GM18868 (cell line): ENCODE measurements around the gene C1GALT1C1L.
"Not testable (repeated sequence)": the region's sequence is repeated elsewhere in the genome, so short reads cannot be mapped to it uniquely, and the experiment has no call there.

Source experiments
- ATAC-seq: cut with Tn5 transposase; IDR thresholded peaks from one replicate; pipeline ENCODE4 v1.9.1; 2021; ENCODE audit warnings: mild to moderate bottlenecking, moderate library complexity; ENCODE audit not compliant: unreplicated experiment

C1GALT1C1L gene

GRCh38 chr2:43657241-43657640 lies 19.0 kb downstream of the C1GALT1C1L start:
- ATAC-seq, result no peak

GRCh38 chr2:43653506-43653905 lies 22.7 kb downstream of the C1GALT1C1L start:
- ATAC-seq, result no peak

- no peak for ATAC-seq
Measured at GRCh38 chr2:43648994-43649701, 27.1 kb downstream of the C1GALT1C1L start.

DNA sequence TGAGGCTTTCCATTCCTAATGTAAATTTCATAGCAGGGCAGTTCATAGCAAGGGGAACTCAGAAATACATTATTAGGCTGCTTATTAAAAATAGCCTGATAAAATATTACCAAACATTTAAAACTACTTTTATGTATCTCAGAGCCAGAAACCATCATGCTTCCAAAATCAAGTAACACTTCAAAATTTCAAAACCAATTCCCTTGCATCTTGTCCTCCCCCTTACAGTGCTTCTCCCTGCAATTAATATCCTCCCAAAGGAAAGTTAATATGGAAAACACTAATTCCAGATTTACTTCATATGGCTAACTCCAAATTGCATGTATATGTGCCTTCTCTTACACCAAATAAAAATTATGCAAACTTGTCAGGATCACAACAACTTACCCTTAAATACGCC lies 32.5 kb downstream of the C1GALT1C1L start:
- ATAC-seq, result no peak

- no peak for ATAC-seq
Measured at GRCh38 chr2:43642363-43642762, 33.9 kb downstream of the C1GALT1C1L start.

GRCh38 chr2:43637030-43637803 lies 39.0 kb downstream of the C1GALT1C1L start, which contains the start of gene PLEKHH2:
PLEKHH2 (plus strand) TSS chr2:43637260; CDS start chr2:43644674, 7,414 bp downstream.
- peak; percentile 100 for ATAC-seq

DNA sequence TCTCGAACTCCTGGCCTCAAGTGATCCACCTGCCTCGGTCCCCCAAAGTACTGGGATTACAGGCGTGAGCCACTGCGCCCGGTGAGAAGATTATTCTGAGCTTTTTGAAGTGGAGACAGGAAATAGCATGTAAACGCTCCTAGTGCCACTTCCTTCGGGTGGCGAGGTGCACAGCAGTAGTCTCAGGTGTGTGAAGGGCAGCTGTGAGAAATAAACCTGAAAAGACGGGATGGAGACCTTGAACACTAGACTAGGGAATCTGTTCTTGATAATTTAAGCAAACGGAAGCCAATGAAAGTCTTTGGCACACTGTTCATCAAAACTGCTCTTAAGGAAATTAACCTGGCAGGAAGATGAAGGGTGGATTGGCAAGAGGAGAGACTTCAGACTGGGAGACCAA lies 39.6 kb downstream of the C1GALT1C1L start:
- ATAC-seq, result no peak

GRCh38 chr2:43636153-43636552 lies 40.1 kb downstream of the C1GALT1C1L start:
- ATAC-seq, result not testable (repeated sequence)

- no peak for ATAC-seq
Measured at GRCh38 chr2:43634604-43635306, 41.5 kb downstream of the C1GALT1C1L start.

DNA sequence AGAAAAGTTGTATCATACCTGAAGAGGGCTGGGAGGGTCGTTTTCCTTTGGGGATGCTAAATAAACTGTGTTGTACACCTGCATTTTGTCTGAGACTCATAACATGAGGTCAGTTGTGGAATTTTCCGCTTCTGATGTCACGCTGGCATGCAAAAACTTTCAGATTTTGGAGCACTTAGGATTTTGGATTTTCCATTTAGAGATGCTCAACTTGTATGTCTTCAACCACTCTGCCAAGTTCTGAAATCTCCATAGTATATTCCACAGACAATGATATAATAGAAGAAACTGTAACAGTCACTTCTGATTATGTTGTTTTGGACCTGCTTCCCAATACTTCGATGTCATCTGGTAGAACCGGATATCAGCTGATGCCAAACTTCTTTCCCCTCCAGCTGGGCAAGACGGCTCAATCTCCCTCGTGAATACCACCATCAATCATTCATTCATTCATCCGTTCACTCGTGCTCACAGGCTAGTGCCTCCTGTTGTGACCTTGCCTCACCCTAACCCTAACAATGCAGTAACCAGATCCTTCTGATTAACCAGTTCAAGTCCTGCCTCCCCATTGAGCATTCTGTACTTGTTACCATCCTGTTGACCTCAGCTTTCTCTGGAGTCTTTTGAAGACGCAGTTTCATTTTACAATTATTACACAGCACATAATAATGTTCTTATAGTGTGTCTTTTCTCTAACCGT lies 44.5 kb downstream of the C1GALT1C1L start:
- no peak for ATAC-seq
